ENCODE results near the gene ZFP37.
"Not testable (repeated sequence)": the region's sequence is repeated elsewhere in the genome, so short reads cannot be mapped to it uniquely, and the experiment has no call there.

The ZFP37 gene

GRCh38 chr9:113056191-113057106 lies at the start of gene ZFP37:
ZFP37 (minus strand) TSS chr9:113056724; CDS start chr9:113056688, 36 bp downstream.
- in situ Hi-C loops (cut with MboI; ENCODE audit: low sequenced_read_pairs): no loop called here

- in situ Hi-C loops (cut with MboI; ENCODE audit: low sequenced_read_pairs): not testable (repeated sequence)
Measured at GRCh38 chr9:113105345-113105744, 48.8 kb upstream of the ZFP37 start.

- in situ Hi-C loops (cut with MboI; ENCODE audit: low sequenced_read_pairs): no loop called here
Measured at GRCh38 chr9:113095561-113095960, 39.0 kb upstream of the ZFP37 start.

GRCh38 chr9:113089924-113090323 lies 33.4 kb upstream of the ZFP37 start:
- in situ Hi-C loops (cut with MboI; ENCODE audit: low sequenced_read_pairs): not testable (repeated sequence)

GRCh38 chr9:113089143-113089505 lies 32.6 kb upstream of the ZFP37 start:
- in situ Hi-C loops (cut with MboI; ENCODE audit: low sequenced_read_pairs): not testable (repeated sequence)

GRCh38 chr9:113088456-113089142 lies 32.1 kb upstream of the ZFP37 start:
- in situ Hi-C loops (cut with MboI; ENCODE audit: low sequenced_read_pairs): not testable (repeated sequence)

- in situ Hi-C loops (cut with MboI; ENCODE audit: low sequenced_read_pairs): not testable (repeated sequence)
Measured at GRCh38 chr9:113062932-113063310, 6.4 kb upstream of the ZFP37 start.

GRCh38 chr9:113062256-113062931 lies 5.9 kb upstream of the ZFP37 start:
- in situ Hi-C loops (cut with MboI; ENCODE audit: low sequenced_read_pairs): not testable (repeated sequence)

- in situ Hi-C loops (cut with MboI; ENCODE audit: low sequenced_read_pairs): not testable (repeated sequence)
Measured at GRCh38 chr9:113061072-113061850, 4.7 kb upstream of the ZFP37 start.

- in situ Hi-C loops (cut with MboI; ENCODE audit: low sequenced_read_pairs): not testable (repeated sequence)
Measured at GRCh38 chr9:113059581-113060284, 3.2 kb upstream of the ZFP37 start.

GRCh38 chr9:113057193-113057592 lies 669 bp upstream of the ZFP37 start:
- in situ Hi-C loops (cut with MboI; ENCODE audit: low sequenced_read_pairs): no loop called here

- in situ Hi-C loops (cut with MboI; ENCODE audit: low sequenced_read_pairs): no loop called here
Measured at GRCh38 chr9:113042884-113043657, 13.5 kb downstream of the ZFP37 start.

GRCh38 chr9:113026200-113026599 lies 30.3 kb downstream of the ZFP37 start:
- in situ Hi-C loops (cut with MboI; ENCODE audit: low sequenced_read_pairs): no loop called here

GRCh38 chr9:113018247-113018646 lies 38.3 kb downstream of the ZFP37 start:
- in situ Hi-C loops (cut with MboI; ENCODE audit: low sequenced_read_pairs): no loop called here

- in situ Hi-C loops (cut with MboI; ENCODE audit: low sequenced_read_pairs): no loop called here
Measured at GRCh38 chr9:113012492-113012891, 44.0 kb downstream of the ZFP37 start.

GRCh38 chr9:113011911-113012381 lies 44.6 kb downstream of the ZFP37 start, which contains the start of gene ZNF883:
ZNF883 (minus strand) TSS chr9:113012192.
- in situ Hi-C loops (cut with MboI; ENCODE audit: low sequenced_read_pairs): no loop called here

- in situ Hi-C loops (cut with MboI; ENCODE audit: low sequenced_read_pairs): no loop called here
Measured at GRCh38 chr9:113005777-113006176, 50.7 kb downstream of the ZFP37 start.

GRCh38 chr9:112997236-112997941 lies 59.1 kb downstream of the ZFP37 start:
- in situ Hi-C loops (cut with MboI; ENCODE audit: low sequenced_read_pairs): no loop called here
